Coronary artery (tissue), 2 donors: Measurements from ENCODE around the gene KAZN.

ENCODE experiments used
- DNase-seq: peaks from one replicate; pipeline ENCODE4 v3.0.0-alpha.2; 2017; ENCODE audit warnings: low spot score
- H3K27ac ChIP-seq, 2 donors: fragments of 200-600 bp; sonication (generic); one replicate each; pipeline ENCODE4 v1.5.1; 2016 to 2019
- H3K4me3 ChIP-seq: fragments of 200-600 bp; sonication (generic); 2 replicates; pipeline ENCODE4 v1.5.1; 2016; ENCODE audit warnings: mild to moderate bottlenecking, moderate library complexity
- CTCF ChIP-seq: fragments of 200-600 bp; sonication (generic); IDR thresholded peaks from one replicate; pipeline ENCODE4 v1.5.1; 2019; ENCODE audit warnings: antibody characterized with exemption

Gene KAZN

GRCh38 chr1:14926818-14927575 is 328.5 kb downstream of the KAZN start:
- DNase-seq = no peak
- Histone ChIP-seq H3K4me3 (no peak overlapping the region), H3K27ac (no peak overlapping the region)
- TF ChIP-seq CTCF = no peak

DNA sequence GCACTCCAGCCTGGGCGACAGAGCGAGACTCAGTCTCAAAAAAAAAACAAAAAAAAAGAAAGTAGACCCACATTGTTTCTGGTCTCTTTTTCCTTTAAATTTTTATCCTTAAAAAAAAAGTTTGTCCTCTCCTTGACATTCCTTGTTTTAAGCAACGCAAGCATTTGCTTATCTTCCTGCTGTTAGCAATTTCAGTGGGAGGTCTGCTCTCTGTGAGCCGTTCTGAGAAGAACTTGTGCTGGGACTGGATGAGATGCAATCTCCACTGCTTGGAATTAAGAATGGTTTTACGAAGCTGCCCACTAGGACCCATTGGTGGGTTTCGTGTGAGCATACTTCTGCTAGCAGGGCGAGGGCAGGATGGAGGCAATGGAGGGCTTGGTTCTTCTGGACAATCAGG is 329.9 kb downstream of the KAZN start:
- no peak overlapping the region for H3K27ac ChIP-seq
- no peak for TF ChIP-seq CTCF
- DNase-seq = no peak
- no peak overlapping the region for H3K4me3 ChIP-seq

GRCh38 chr1:14928886-14929546 is 330.5 kb downstream of the KAZN start:
- TF ChIP-seq CTCF = no peak
- no peak overlapping the region for H3K27ac ChIP-seq
- no peak overlapping the region for H3K4me3 ChIP-seq
- no peak for DNase-seq

GRCh38 chr1:14929547-14930246 is 331.2 kb downstream of the KAZN start:
- no peak overlapping the region for H3K4me3 ChIP-seq
- H3K27ac ChIP-seq = no peak overlapping the region
- no peak for TF ChIP-seq CTCF
- DNase-seq = no peak

- DNase-seq = no peak
- no peak for TF ChIP-seq CTCF
- Histone ChIP-seq H3K27ac (no peak overlapping the region), H3K4me3 (no peak overlapping the region)
Observed at GRCh38 chr1:14930247-14930965, 331.9 kb downstream of the KAZN start.

GRCh38 chr1:14932034-14932638 is 333.7 kb downstream of the KAZN start:
- Histone ChIP-seq H3K27ac (no peak overlapping the region), H3K4me3 (no peak overlapping the region)
- no peak for DNase-seq
- no peak for TF ChIP-seq CTCF
